Fibroblast of the conjunctiva (primary cell): ENCODE data around the gene BCL2L11.

Experiments
- DNase-seq: peaks from one replicate; pipeline ENCODE4 v3.0.0-alpha.2; 2010; ENCODE audit warnings: low read depth

BCL2L11 gene

DNA sequence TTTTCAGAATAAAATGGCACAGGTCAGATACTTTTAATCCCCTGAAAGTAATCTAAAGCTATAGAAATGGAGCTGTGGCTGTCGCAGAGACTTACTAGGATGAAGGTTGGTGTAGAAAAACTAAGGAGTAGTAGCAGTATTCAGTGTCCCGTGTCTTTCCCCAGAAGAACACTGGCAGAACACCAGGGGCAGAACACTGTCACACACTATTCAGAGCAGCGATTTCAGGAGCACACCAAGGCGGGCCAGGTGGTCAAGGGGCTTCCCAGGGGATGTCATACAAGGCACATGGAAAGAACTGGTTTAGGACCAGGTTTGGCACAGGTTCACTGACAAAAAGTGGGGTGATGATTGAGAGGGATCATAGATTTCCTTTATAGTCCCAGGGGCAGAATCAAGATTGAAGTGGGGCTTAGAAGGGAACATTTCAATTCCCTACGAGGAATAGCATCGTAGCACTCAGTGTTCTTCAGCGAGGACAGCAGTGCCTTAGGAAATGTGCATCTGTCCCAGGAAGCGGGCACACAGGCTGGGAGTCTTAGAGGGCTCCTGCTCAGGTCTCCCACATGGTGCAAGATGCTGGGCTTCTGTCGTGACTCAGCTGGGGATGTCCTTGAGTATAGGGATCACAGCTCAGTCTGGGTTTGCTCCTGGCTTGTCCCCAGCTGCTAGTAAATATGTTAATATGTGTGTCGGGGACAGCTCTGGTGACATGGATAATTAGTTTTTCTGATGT lies 22.6 kb downstream of the BCL2L11 start:
- DNase-seq, result no peak

DNA sequence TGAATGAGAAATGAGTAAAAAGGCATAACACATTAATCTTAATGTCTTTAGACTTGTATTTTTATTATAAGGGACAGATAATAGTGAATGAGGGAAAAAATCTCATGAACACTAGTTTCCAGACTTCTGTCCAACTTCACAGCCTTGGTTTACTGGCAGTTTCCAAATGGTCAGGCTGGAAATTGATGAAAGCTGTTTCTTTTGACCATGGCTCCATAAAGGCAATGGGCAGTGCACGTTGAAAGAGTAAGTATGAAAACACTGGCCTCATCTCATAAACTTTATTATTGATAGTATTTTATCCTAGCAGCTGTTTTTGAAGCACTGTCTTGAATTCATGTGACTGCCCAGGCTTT lies 23.1 kb downstream of the BCL2L11 start:
- DNase-seq, result no peak

DNA sequence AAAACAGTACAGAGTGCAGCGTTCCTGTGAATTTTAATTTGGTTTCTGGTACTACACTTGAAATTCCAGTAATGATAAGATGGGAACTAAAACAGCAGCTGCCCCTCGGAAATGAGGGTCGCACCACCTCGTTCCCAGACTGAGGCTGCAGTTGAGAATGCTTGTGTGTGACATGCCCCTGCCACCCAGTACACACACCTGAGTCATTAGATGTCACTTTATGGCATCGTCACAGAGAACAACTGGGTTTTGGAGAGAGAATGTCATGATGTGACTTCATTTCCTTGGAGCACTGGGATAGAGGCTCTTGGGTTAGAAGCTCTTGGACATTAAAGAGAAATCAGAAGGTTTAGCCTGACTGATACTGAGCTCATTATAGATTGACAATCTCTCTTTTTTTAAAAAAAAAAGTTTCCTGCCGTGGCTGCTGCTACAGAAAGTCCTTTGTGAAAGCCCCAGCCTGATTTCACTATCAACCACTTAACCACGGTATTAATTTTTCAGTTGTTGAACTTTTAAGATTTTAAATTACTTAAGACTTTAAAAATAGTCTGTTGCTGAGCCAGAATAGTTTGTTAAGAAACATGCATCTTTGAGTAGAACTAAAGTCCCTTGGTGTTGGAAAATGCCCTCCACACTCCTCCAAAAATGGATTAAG lies 24.5 kb downstream of the BCL2L11 start:
- DNase-seq, result no peak

DNA sequence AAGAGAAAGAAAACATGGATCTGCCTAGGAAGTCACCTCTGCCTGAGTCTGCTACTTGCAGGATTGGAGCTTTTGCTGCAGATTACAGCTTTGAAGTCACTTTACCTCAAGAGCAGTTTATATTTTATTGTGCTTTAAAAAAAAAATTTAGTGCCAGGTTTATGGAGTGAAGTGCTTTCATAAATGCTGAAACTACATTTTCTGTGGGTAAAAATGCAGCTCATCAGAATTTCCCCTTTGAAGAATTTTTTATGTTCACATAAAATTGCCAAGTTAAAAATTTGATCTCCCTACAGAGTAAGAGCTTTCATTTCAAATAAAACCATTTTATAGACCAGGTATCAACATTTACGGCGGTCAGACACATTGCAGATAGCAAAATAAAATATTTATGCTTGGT lies 25.2 kb downstream of the BCL2L11 start:
- no peak for DNase-seq

DNA sequence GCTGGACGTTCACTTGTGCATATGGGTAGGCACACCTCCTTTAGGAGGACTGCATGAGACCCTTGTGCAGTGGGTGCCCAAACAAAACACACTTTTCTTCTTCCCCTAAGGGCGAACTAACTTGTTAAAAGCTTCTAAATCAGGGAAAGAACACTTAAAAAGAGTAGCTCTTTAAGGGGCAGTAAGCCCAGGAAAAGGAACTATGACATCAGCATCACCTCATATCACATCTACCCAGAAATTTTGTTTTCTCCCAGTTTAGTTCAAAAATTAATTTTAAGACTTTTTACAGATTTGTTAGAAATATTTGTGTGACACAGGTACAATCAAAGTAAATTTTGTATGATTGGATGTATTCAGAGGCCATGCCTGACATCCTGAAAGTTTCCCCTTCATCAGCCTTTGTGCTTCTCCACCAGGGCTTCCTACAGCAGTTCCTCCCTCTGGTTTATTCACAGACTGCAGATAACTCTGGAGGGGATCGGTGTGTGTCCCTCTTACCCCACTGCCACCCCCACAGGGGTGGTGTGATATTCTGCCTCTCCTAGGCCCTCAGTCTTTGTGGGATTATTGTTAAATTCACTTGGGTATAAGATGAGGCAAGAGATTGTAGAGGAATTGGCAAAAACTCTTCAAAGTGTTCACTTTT lies 27.6 kb downstream of the BCL2L11 start:
- DNase-seq, result no peak

DNA sequence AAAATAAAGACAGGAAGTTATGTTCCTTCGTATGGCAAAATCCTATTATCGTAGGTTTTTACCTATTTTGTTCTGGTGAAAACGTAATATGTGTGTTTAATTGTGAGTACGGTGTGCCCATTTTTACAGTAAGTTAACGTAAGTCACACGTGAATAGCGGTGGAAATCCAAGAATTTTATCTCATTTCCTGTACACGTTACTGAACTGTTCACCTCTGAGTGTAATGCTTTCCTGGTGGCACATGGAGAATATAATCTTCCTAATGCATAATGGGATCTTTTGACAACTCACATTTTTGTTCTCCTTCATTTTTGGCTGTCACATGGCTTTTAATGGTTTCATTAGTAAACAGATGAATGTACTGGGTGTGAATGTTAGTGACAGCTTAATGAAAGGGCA lies 28.2 kb downstream of the BCL2L11 start:
- no peak for DNase-seq

DNA sequence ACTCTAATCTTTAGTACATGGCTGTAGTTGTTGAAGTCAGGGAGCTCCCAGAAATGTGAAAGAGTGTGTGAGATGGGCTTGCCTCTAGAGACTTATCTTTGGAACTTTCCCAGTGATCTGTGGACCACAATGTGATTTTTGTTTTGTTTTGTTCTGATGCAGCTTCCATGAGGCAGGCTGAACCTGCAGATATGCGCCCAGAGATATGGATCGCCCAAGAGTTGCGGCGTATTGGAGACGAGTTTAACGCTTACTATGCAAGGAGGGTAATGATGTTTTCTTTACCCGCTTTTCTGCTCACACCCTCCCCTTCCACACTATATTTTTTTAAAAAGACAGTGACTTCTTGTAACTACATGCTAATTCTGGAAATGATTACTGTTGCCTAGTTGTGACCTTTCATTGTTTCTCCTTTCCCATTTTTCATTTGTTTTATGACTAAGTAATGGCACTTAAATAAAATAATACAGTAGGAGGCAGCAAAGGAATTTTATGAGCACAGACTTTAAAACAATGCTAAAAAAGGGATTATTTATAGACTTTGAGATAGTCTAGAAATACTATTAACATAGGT lies 29.3 kb downstream of the BCL2L11 start:
- no peak for DNase-seq

DNA sequence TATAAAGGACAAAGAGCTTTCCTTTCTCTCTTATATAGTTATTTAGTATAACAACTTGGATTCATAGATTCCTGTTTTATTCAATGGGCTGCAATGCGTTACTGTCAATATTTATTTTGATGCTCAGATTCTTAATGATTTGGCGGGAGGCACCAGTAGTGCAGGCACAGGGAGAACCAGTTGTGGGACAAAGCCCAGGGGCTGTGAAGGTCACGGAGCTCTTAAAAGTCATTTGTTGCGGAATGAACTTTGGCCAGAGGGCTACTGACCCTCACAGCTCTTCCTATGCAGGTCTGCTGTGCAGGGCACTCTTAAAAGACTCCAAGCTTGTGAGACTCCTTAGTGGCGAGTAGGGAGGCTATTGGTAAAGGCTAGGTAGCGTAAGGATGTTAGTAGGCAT lies 34.0 kb downstream of the BCL2L11 start:
- DNase-seq, result no peak

DNA sequence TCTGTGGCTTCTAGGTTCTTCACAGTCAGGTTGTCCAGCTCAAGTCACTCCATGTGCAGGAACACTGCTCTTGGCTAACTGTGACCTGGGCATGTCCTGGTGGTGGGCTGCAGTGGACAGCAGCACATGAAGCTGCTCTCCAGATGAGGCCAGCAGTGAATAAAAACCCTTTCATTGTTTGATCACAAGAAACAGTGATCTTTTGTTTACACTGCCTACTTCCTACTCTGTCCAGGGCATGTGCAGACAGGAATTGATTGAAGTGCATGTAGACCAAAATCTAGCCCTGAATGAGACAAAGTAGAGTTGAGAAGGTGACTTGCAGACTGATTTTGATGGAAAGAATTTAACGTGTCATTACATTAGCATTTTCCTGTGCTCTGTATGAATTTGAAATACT lies 34.9 kb downstream of the BCL2L11 start:
- DNase-seq, result no peak

DNA sequence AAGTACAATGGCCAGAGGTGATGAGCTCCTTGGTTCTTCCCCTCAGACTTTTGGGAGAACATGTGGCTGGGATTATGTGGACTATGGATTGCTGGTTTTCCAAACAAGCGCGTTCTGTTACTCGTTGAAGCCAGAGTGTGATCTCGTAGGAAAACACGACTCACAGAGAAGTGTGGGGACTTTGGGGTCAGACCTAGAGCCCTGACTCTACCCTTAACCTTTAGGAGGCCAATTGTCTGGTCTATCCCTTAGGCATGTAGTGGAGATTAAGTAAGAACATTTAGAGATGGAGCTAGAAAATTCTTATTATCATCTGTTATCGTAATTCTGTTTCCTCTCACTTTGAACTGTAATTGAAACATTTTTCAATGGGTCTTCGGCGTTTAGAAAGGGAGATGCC lies 35.8 kb downstream of the BCL2L11 start:
- no peak for DNase-seq

DNA sequence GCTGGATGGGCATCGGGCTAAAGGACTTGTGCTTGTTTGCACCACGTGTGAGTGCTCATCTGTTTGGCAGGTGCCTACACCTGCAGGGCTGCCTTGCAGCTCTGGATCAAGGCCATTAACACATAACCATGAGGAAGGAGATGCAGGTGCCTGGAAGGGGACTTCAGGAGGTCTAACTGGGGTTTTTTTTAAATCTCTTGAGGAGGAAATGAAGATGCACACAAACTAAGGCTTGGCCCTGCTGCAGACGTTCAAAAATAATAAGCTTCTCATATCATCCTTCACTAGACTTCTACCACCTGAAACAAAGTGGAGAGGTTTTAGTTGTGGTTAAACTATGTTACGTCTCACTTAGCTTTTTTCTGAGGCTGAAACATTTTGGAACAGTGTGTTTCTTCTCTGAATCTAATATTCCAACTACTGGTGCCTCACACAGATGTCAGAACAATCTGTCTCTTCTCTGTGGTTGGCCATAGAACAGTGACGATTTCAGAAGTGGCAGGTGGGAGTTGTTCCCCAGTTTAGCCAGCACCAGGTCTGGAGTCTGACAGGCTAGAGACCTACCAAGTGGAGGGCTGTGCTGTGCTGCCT lies 36.5 kb downstream of the BCL2L11 start:
- DNase-seq, result no peak

DNA sequence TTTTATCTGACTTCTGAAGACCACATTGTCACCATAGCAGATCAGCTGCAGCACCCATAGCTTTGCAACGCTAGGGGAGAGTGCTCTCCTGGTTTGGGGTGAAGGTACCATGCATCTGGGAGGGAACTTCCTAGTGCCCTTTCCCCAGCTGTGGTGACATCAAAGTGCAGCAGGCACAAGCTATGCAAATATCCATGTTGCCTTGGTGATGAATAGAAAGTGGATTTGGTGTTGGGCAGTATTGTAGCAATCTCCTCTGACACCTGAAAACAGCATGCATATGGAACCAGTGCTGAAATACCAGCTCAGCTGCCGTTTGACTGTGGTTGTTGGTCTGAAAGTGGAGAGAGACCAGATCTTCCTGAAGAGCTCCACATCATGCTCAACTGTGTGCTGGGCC lies 37.1 kb downstream of the BCL2L11 start:
- no peak for DNase-seq

DNA sequence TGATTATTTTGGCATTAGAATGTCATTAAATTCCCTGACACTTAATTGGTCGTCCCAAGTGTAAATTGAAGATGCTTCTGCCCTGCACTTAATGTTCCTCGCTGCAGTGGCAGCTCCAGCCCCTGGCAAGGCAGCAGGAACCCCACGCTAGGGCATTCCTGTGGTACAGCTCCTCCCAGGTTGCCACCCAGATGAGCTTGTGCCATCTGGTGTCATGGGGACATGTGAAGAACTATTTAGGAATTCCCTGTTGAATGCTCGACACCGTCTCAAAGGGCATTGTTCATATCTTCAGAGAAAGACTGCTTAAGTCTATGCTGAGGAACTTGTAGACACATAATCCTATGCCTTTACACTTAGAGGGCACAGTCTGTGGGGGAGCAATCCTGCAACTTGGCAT lies 38.9 kb downstream of the BCL2L11 start:
- DNase-seq, result no peak

DNA sequence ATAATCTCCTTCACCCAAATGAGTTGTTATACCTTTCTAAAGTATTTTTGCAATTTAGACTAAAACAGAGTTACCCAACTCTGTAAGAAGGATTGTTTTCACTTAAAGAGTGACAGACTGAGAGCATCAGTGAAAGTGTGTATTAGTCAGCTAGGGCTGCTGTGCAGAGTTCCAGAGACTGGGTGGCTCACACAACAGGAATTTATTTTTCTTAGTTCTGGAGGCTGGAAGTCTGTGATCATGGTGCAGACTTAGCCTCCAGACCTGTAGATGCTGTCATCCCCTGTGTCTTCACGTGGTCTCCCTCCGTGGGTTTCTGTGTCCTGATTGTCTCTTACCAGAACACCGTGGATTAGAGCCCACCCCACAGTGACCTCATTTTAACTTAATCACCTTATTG lies 40.0 kb downstream of the BCL2L11 start:
- DNase-seq, result peak; percentile 34

DNA sequence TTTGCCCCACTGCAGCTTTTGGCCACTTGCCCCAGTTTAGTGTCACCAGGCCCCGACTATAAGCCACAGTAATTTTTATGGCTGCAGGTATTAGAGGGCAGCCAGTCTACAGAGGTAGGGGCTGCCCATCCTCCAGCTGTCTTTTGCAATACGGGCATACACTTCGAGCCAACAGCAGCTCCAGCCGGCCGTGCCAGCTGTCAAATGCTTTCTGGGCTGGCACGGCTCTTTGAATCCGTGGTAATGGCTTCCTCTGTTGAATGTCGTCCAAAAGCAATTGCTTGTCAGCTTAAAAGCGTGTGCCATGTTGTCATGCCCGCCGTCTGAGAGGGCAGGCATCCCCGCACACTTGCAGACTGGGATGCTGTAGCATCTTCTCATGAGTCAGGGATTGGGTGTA lies 41.3 kb downstream of the BCL2L11 start:
- DNase-seq, result no peak

DNA sequence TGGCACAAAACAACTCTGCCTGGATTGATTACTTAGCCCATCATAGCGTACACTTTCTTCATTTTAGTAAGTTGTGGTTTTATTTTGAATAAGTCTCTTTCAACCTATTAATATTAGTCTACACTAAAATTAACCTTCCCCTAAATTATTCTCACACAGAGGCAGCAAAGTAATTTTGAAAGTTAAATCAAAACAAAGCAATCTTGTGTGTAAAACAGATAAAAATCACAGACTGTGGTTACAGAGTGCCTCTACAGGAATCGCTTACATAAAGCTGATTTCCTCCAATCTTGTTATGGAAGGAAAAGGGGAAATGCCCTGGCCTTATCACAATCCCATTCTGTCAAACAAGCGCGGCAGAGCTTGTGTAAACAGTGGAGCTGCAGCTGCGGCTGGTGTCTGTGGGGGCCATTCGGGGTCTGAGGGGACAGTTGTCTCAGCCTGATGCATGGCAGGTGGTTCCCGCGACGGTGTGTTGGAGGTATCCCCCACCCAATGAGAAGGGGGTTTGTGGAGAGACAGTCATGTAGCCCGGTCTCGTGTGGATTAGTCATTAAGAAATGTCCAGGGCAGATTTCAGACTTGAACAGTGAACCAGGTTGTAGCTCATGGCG lies 42.1 kb downstream of the BCL2L11 start:
- DNase-seq, result no peak

DNA sequence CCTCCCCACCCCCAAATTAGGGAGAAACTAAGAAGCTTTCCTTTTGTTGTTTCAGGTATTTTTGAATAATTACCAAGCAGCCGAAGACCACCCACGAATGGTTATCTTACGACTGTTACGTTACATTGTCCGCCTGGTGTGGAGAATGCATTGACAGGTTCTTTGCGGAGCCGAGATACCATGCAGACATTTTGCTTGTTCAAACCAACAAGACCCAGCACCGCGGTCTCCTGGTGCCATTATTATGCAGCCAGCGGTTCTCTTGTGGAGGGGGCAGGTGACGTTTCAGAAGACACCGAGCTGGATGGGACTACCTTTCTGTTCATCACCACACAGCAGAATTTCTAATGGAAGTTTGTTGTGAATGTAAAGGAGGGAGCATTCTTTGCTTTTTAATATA lies 43.4 kb downstream of the BCL2L11 start:
- no peak for DNase-seq

DNA sequence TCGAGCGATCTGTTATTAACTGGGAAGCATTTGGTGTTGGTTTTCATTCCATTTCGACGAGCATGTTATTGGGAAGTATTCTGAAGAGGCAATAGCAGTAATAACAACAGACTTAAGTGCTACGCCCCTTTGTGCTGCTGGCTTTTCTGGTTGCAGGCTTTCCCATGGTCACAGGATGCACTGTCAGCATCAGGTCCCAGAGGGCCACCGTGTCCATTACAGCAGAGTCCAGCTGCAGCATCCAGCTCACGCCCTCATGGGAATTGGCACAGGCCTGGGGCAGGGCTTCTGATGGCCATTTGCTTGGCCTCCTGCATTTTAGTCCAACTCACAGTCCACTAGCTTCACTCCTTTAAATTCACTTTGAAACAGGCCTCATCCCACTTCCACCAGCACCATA lies 44.4 kb downstream of the BCL2L11 start:
- no peak for DNase-seq

DNA sequence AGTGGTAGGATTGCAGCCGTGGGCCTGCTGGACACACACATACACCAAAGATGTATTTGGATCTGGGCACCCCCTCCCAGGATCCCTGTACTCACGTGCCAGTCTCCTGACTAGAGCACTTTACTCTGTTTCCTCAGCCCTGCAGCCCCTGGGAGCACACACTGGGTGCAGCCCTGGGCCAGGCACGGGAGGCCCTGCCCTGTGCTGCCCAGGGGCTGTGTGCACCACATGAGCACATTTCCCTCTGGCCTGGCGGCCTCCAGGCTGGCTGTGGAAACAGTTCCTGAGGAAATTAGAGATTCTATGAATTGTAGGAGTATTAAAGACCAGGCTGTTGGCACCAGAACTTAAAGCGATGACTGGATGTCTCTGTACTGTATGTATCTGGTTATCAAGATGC lies 45.4 kb downstream of the BCL2L11 start:
- DNase-seq, result no peak

DNA sequence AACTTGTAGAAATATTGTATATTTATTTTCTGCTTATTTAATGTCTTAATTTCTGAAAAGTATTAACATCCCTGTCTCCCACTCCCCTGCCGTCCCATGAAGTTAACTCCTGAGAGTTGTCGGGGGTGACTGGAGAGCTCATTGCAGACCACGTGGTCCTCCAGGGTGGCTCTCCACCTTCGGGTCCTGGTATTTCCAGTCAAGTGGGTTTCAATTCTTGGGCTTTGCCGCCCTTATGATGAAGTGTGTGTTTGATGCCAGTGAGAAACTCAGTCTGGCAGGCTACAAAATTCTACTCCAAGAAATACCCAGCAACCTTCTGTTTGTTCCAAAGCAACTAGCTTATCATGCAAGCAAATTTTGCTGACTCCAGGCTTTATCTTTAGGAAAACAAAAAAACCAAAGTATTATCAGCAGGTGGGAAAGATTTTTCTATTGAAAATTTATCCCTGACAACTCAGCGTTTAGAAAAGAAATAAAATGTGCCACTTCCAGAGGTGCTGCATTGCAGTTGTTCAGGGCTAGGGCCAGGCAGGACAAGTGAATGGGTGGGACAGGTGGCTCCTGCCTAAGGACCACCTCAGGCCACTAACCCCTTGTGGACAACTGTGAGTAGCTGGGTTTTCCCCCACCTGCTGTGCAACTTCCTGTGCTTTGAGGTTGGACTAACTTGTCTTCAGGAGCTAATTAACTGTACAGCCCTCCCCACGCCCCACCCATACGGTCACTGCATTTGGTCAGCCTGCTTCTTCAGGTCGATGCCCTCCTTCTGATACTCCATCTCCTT lies 46.6 kb downstream of the BCL2L11 start:
- no peak for DNase-seq

DNA sequence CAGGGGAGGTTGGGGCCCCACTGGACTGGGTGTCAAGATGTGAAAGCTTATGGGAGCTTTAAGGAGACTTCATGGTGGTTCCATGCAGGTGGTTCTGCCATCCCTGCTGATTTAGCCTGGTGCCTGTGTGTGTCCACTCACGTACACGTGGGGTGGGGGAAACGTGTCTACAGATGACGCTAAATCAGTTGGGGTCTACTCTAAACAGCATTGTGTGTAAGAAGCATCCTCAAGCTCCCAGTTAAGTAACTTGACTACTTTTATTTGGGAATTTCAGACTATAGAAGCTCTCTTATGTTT lies 47.1 kb downstream of the BCL2L11 start:
- DNase-seq, result no peak
